GM19025 (cell line): ENCODE measurements around the gene CA5B.
"Not testable (repeated sequence)": the region's sequence is repeated elsewhere in the genome, so short reads cannot be mapped to it uniquely, and the experiment has no call there.

ENCODE experiments used
- ATAC-seq: cut with Tn5 transposase; IDR thresholded peaks from one replicate; pipeline ENCODE4 v1.9.1; 2021; ENCODE audit warnings: mild to moderate bottlenecking, low read depth, moderate library complexity; ENCODE audit not compliant: unreplicated experiment

The CA5B gene

DNA sequence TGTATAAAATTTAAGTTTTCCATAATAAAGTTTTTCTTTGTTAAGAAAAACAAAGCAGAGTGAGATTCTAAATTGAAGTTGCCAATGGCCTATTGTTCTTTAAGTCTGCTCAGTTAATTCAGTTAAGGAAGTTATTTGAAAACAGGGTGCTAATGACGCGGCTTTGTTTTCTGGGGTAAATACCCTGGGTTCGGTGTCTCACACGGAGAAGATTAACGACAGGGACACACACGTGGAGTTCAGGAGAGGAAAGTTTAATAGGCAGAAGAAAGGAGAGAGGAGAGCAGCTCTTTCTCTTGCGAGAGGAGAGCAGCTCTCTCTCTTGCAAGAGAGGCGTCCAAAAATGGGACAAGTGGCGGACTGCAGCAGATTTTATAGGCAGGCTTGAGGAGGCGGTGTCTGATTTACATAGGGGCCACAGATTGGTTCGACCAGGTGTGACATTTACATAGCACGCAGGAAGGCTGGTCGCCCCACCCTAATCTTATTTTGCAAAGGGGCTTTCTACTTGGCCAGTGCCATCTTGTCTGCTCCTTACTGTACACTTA lies 9.6 kb downstream of the CA5B start:
- no peak for ATAC-seq

GRCh38 chrX:15748841-15749240 lies 10.8 kb downstream of the CA5B start:
- no peak for ATAC-seq

DNA sequence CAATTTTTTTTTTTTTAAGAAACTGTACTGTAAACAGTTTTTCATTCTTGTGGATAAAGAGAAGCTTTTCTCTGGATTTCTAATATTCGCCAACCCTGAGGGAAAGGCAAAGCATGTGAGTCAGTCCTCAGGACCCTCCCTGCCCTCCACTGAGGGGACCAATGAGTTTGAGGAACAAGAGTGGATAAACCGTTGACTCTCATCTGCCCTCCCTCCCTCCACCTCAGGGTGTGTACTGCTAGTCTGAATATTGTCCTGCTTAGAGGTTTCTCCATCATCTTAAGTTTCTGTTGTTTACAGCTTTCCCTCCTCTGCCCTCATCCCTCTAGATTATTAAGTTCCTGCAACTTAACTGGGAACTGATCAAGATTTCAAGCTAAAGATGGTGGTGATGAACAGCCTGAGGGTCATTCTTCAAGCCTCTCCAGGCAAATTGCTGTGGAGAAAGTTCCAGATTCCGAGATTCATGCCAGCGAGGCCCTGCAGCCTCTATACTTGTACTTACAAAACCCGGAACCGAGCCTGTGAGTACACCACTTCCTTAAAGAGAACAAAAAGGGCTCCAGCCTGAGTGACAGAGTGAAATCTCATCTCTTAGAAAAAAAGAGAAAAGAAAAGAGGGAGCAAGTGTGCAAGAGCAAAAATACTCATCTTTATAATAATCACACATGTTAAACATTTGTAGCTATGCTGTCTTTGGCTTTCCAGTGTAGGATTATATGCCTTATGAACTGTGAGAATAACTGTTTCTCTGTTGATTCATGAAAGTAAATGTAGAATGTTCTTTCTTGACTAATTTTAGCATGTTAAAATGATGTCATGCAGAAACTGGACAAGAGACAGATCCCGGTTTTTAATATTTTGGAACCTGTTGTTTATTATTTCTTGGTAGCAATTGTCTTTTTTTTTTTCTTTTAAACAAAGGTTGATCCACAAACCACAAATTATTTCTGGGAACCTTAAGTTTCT lies 11.9 kb downstream of the CA5B start:
- no peak for ATAC-seq

DNA sequence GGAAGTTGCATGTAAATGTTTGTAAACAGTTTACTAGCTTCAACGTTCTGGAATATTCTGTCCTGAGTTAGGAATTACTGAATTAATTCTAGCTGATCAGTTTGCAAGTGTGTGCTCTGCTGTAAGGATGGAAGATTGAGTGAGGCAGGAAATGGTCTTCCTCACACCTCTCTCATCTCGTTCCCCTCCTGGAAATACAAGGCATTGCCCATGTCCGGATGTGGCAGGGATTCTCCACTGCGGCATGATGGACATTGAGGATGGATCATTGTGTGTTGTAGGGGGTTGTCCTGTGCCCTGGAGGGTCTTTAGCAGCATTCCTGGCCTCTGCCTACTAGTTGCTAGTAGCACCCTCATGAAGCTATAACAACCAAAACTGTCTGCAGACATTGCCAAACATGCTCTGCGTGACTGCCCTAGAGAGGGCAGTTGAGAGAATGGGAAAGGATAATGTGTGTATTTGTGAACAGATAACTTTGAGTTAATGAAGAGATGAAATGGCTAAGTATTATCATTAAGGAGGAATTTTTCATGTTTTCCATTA lies 12.6 kb downstream of the CA5B start:
- ATAC-seq: no peak

DNA sequence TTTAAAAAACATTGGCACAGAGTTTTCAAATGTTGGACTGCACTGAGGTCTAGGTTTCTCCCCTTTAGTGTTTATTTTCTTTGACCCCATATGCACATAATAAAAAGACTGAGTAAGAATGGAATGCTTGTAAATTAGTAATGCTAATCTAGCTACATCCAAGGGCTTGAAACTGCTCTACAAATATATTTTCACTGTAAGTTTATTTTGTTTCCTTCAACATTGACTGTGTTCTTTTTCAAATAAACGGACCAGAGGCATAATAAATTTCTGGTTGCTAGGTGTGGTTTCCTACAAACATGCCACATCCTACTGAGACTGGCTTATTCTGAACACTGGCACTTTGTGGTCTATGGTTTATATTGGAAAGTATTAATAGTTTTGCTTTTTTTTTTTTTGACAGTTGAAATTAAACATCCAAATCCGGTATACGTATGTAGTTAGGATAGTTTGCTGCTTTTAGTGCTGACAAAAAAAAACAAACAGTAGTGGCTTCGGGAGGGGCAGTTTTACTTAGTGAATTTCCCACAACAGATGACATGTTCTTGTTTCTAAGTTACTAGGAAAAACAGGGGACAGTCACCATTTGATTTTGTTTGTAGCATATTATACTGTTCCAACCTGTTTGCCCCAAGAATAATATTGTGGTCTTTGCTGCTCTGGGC lies 13.2 kb downstream of the CA5B start:
- no peak for ATAC-seq

- no peak for ATAC-seq
Measured at GRCh38 chrX:15755091-15755490, 17.0 kb downstream of the CA5B start.

- ATAC-seq: no peak
Measured at GRCh38 chrX:15758140-15758539, 20.1 kb downstream of the CA5B start.

DNA sequence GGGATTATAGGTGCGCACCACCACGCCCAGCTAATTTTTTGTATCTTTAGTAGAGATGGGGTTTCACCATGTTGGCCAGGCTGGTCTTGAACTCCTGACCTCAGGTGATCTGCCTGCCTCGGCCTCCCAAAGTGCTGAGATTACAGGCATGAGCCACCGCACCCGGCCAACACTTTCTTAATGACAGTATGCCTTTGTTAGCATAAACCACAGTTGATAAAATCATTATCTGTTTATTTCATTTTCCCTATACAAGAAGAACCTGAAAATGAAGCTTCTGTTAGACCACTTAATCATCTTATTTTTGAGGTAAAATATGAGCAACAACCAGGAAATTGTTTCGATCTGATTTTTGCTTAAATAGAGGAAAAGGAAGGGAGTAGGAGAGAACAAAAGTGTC lies 21.8 kb downstream of the CA5B start:
- ATAC-seq: not testable (repeated sequence)

GRCh38 chrX:15761564-15762191 lies 23.6 kb downstream of the CA5B start:
- no peak for ATAC-seq

GRCh38 chrX:15769300-15769954 lies 31.4 kb downstream of the CA5B start:
- no peak for ATAC-seq

DNA sequence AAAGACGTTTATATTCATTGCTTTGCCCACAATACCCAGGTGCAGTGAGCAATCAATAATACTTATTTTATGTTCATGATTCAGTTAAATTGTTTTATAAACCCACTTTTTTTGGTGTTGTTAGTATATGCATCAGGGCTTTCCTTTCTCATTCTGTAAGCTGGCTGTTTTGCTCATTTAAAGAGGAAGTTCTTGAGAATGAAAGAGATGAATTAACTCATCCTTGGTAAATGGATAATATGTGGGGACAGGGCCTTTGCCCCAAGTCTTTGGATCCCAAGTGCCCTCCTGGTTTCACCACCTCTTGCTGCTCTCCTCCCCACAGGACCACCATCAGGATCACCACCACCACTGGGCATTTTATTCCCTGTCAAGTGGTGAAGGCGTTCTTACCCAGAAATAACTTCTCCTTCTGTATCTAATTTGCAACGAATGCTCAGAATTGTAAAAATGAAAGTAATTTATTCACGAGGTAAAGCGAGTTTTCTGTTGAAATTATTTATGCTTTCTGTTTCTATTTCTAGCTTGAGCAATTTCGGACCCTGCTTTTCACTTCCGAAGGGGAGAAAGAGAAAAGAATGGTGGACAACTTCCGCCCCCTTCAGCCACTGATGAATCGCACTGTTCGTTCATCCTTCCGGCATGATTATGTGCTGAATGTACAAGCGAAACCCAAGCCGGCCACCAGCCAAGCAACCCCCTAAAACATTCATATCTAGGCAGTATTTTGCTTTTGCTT lies 44.1 kb downstream of the CA5B start:
- peak; percentile 85 for ATAC-seq

- no peak for ATAC-seq
Measured at GRCh38 chrX:15785176-15785750, 47.2 kb downstream of the CA5B start.

DNA sequence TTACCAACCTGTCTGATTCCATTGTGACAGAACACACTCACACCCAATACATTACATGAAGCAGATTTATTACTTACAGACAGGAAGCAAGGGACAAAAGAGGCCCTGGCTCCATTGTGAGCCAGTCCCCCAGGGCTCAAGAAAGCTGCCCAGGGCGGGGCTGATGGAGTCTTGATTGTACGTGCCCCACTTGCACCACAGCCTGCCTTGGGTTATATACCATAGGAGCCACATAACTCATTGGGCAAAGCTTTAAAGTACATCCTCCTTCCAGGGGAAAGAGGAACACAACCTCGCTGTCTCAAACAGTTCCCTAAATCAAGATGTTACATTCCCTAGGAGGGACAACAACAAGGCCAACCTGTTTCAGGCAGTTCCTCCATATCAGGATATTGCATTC lies 48.8 kb downstream of the CA5B start:
- ATAC-seq: no peak

GRCh38 chrX:15789979-15790768 lies 52.1 kb downstream of the CA5B start, which contains the start of gene ZRSR2:
TSS of gene ZRSR2 (plus strand) at chrX:15790484. CDS start at chrX:15790496, 12 bp downstream.
- ATAC-seq: peak; percentile 89

- peak; percentile 19 for ATAC-seq
Measured at GRCh38 chrX:15790769-15791290, 52.8 kb downstream of the CA5B start.

- ATAC-seq: no peak
Measured at GRCh38 chrX:15797707-15798106, 59.6 kb downstream of the CA5B start.

- no peak for ATAC-seq
Measured at GRCh38 chrX:15804563-15804962, 66.5 kb downstream of the CA5B start.

- no peak for ATAC-seq
Measured at GRCh38 chrX:15808254-15808653, 70.2 kb downstream of the CA5B start.
